Activated CD8-positive, alpha-beta memory T cell treated with anti-CD3 and anti-CD28 coated beads, Interleukin-2, amount 50 U/mL, for 24 hours (primary cell): ENCODE measurements around the gene PPY.
"Not testable (repeated sequence)": the region's sequence is repeated elsewhere in the genome, so short reads cannot be mapped to it uniquely, and the experiment has no call there.

Experiments
- DNase-seq: peaks from one replicate; pipeline ENCODE4 v3.0.0-alpha.2; 2020; ENCODE audit errors: extremely low read depth

PPY gene

GRCh38 chr17:43932357-43932756 lies 9.9 kb downstream of the PPY start:
- DNase-seq: no peak

GRCh38 chr17:43931062-43931571 lies 11.2 kb downstream of the PPY start:
- DNase-seq: no peak

- DNase-seq: no peak
Observed at GRCh38 chr17:43928609-43929008, 13.7 kb downstream of the PPY start.

- not testable (repeated sequence) for DNase-seq
Observed at GRCh38 chr17:43927929-43928328, 14.3 kb downstream of the PPY start.

- DNase-seq: no peak
Observed at GRCh38 chr17:43927060-43927864, 15.0 kb downstream of the PPY start.

GRCh38 chr17:43924558-43924957 lies 17.7 kb downstream of the PPY start:
- DNase-seq: no peak

- DNase-seq: no peak
Observed at GRCh38 chr17:43920500-43921095, 21.7 kb downstream of the PPY start.

- DNase-seq: no peak
Observed at GRCh38 chr17:43918026-43918389, 24.3 kb downstream of the PPY start.

GRCh38 chr17:43917348-43918025 lies 24.8 kb downstream of the PPY start:
- no peak for DNase-seq

- DNase-seq: no peak
Observed at GRCh38 chr17:43917016-43917347, 25.3 kb downstream of the PPY start.

GRCh38 chr17:43916385-43916784 lies 25.9 kb downstream of the PPY start:
- no peak for DNase-seq

GRCh38 chr17:43915559-43915958 lies 26.7 kb downstream of the PPY start:
- no peak for DNase-seq

- DNase-seq: no peak
Observed at GRCh38 chr17:43914451-43914850, 27.8 kb downstream of the PPY start.

GRCh38 chr17:43913584-43913983 lies 28.7 kb downstream of the PPY start:
- no peak for DNase-seq

- DNase-seq: no peak
Observed at GRCh38 chr17:43912635-43913304, 29.5 kb downstream of the PPY start.

GRCh38 chr17:43911904-43912303 lies 30.4 kb downstream of the PPY start:
- no peak for DNase-seq

GRCh38 chr17:43909537-43910231 lies 32.6 kb downstream of the PPY start:
- no peak for DNase-seq

GRCh38 chr17:43907998-43908721 lies 34.1 kb downstream of the PPY start:
- no peak for DNase-seq

- DNase-seq: no peak
Observed at GRCh38 chr17:43907425-43907981, 34.8 kb downstream of the PPY start, which contains the start of gene MPP2. Gene MPP2 (minus strand): TSS chr17:43907536. CDS start chr17:43904460, 3,076 bp downstream.

GRCh38 chr17:43906951-43907424 lies 35.3 kb downstream of the PPY start:
- DNase-seq: no peak
